K562 (cell line): ENCODE data around the gene GANAB. TPM values are rescaled to one million over a fixed set of nuclear protein-coding genes. Genes with fewer than 3 reads are reported as not detected.

Source experiments
- HNRNPLL ChIP-seq: fragments of 200-400 bp; formaldehyde crosslinking; IDR thresholded peaks from 2 replicates; pipeline ENCODE4 v1.6.1; 2017; ENCODE audit warnings: low read length, low read depth, mild to moderate bottlenecking; ENCODE audit not compliant: poor library complexity, severe bottlenecking
- PHF8 ChIP-seq: fragments of 200-600 bp; sonication (generic); IDR thresholded peaks from 2 replicates; pipeline ENCODE4 v1.6.1; 2012; ENCODE audit warnings: mixed run types, mild to moderate bottlenecking, inconsistent platforms, low read length, moderate library complexity, borderline replicate concordance
- RCOR1 ChIP-seq, 2 experiments: IDR thresholded peaks; 2 replicates each; pipeline ENCODE4 v1.6.1; 2012; ENCODE audit warnings: low read depth in 2 of 2, low read length in 2 of 2, borderline replicate concordance in 1 of 2, improper control_type of control experiment in 1 of 2
- SMARCA4 ChIP-seq: fragments of 450-650 bp; IDR thresholded peaks from 2 replicates; pipeline ENCODE4 v1.6.1; 2016
- TRIM24 ChIP-seq, 2 experiments: fragments of 450-650 bp; IDR thresholded peaks; 2 replicates each; pipeline ENCODE4 v1.6.1; 2016
- ZNF12 ChIP-seq: sonication (generic); formaldehyde crosslinking; IDR thresholded peaks from 2 replicates; pipeline ENCODE4 v1.4.0; 2020; ENCODE audit warnings: mild to moderate bottlenecking, missing genetic modification reagents
- polyA plus RNA-seq, 8 experiments: library from polyadenylated mRNA; depleted of rRNA in 4 of 8; stranded (reverse) in 5 of 8; unstranded in 3 of 8; fragments of >200 nt; fragmentation: Nextera tagmentation in 2 of 8; fragmentation: Illumina TruSeq in 1 of 8; extraction: Ambion mirVana in 2 of 8; extraction: Trizol in 1 of 8; gene quantifications; 2 replicates each; pipeline versions ENCODE4 v1.2.1 to v1.2.3, GENCODE V29; 2011 to 2014; ENCODE audit warnings: inconsistent platforms in 1 of 8, missing spikeins in 1 of 8
- total RNA-seq, 7 experiments: library from RNA; depleted of rRNA in 6 of 7; stranded (reverse); fragments of >200 nt in 6 of 7; fragmentation: Illumina TruSeq in 2 of 7; extraction: Trizol in 2 of 7; gene quantifications; 2 replicates each; pipeline versions ENCODE4 v1.2.1 to v1.2.3, GENCODE V29; 2011 to 2021; ENCODE audit warnings: low replicate concordance in 1 of 7
- TF ChIP-seq, protein P1 (sequence below), 2 experiments: IDR thresholded peaks; 2 replicates each; pipeline ENCODE4 v1.6.1; 2012; ENCODE audit warnings: improper control_type of control experiment in 2 of 2, low read depth in 2 of 2, low read length in 2 of 2, borderline replicate concordance in 1 of 2
- TF ChIP-seq, protein P2 (sequence below): sonication (generic); formaldehyde crosslinking; IDR thresholded peaks from 2 replicates; pipeline ENCODE4 v1.8.1; 2023; ENCODE audit warnings: mild to moderate bottlenecking, missing genetic modification reagents
- TF ChIP-seq, protein P3 (sequence below): fragments of 250-450 bp; sonication (Bioruptor Pico); IDR thresholded peaks from 2 replicates; pipeline ENCODE4 v1.5.0; 2021; ENCODE audit warnings: mild to moderate bottlenecking, moderate library complexity
- TF ChIP-seq, protein P4 (sequence below): IDR thresholded peaks from 2 replicates; pipeline ENCODE4 v1.6.1; 2011; ENCODE audit warnings: borderline replicate concordance, low read depth, mild to moderate bottlenecking, moderate library complexity, low read length; ENCODE audit not compliant: insufficient read depth, poor library complexity, severe bottlenecking

Gene GANAB
- total and polyA plus RNA-seq, 9 of the 15 experiments (the other 6 are each of a cell fraction or from before 2014, with no cell fraction given): 6.5 to 284 (median 161) TPM

DNA sequence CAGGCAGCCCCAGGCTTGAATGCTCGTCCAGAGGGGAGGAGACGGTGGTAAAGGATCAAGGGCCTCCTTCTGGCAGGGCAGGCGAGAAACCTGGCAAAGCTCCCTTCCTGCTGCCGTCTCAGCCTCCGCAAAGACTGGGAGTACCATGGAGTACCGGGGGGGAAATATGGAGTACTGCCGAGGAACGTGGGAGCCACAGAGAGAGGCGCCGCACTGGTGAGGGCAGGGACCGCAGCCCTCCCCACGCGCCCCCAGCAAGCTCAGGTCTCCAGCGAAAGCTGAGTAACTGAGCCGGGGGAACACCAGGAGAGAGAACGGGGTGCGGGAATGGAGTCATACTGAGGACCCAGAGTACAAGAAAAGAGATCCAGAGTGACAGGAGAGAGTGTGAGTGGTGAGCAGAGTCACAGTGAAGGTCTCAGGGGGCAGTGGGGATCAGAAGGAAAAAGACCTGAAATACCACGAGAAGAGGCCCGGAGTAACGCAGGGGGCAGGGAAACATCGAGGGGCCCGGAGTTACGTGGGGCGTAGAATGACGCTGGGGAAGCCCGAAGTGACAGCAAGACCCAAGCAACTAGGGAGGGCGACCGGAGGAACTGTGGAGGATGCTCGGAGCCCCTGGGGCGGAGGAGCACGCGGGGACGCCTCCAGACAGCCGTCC lies 34.6 kb downstream of the GANAB start (continued):
- TF ChIP-seq, protein P1, sequence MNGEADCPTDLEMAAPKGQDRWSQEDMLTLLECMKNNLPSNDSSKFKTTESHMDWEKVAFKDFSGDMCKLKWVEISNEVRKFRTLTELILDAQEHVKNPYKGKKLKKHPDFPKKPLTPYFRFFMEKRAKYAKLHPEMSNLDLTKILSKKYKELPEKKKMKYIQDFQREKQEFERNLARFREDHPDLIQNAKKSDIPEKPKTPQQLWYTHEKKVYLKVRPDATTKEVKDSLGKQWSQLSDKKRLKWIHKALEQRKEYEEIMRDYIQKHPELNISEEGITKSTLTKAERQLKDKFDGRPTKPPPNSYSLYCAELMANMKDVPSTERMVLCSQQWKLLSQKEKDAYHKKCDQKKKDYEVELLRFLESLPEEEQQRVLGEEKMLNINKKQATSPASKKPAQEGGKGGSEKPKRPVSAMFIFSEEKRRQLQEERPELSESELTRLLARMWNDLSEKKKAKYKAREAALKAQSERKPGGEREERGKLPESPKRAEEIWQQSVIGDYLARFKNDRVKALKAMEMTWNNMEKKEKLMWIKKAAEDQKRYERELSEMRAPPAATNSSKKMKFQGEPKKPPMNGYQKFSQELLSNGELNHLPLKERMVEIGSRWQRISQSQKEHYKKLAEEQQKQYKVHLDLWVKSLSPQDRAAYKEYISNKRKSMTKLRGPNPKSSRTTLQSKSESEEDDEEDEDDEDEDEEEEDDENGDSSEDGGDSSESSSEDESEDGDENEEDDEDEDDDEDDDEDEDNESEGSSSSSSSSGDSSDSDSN (IDR thresholded peaks at IDR 0.05; ENCODE audit: borderline replicate concordance in 1 of 2, low read depth in 2 of 2, low read length in 2 of 2): 0 out of 4 replicates have a peak, but pooled peaks of 1 of the 2 experiments have one; percentile 33
- TF ChIP-seq, protein P2, sequence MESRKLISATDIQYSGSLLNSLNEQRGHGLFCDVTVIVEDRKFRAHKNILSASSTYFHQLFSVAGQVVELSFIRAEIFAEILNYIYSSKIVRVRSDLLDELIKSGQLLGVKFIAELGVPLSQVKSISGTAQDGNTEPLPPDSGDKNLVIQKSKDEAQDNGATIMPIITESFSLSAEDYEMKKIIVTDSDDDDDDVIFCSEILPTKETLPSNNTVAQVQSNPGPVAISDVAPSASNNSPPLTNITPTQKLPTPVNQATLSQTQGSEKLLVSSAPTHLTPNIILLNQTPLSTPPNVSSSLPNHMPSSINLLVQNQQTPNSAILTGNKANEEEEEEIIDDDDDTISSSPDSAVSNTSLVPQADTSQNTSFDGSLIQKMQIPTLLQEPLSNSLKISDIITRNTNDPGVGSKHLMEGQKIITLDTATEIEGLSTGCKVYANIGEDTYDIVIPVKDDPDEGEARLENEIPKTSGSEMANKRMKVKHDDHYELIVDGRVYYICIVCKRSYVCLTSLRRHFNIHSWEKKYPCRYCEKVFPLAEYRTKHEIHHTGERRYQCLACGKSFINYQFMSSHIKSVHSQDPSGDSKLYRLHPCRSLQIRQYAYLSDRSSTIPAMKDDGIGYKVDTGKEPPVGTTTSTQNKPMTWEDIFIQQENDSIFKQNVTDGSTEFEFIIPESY (CRISPR knock-in tag): 0 out of 2 replicates have a peak, but pooled peaks have one; percentile 5
- peak; percentile 65 for TF ChIP-seq SMARCA4
- TF ChIP-seq ZNF12 (CRISPR knock-in tag): 0 out of 2 replicates have a peak, but pooled peaks have one; percentile 65
- 0 out of 2 replicates have a peak, but pooled peaks have one; percentile 37 for TF ChIP-seq PHF8
- peak in 1 of 2 experiments; percentile 42; a peak in 1 of 4 replicates for TF ChIP-seq RCOR1 (IDR thresholded peaks at IDR 0.05; ENCODE audit: borderline replicate concordance in 1 of 2, low read depth in 2 of 2, low read length in 2 of 2)
- TF ChIP-seq HNRNPLL: no peak
- TF ChIP-seq TRIM24 (IDR thresholded peaks at IDR 0.05): peak in 1 of 2 experiments; percentile 31; a peak in 1 of 4 replicates
- TF ChIP-seq, protein P3, sequence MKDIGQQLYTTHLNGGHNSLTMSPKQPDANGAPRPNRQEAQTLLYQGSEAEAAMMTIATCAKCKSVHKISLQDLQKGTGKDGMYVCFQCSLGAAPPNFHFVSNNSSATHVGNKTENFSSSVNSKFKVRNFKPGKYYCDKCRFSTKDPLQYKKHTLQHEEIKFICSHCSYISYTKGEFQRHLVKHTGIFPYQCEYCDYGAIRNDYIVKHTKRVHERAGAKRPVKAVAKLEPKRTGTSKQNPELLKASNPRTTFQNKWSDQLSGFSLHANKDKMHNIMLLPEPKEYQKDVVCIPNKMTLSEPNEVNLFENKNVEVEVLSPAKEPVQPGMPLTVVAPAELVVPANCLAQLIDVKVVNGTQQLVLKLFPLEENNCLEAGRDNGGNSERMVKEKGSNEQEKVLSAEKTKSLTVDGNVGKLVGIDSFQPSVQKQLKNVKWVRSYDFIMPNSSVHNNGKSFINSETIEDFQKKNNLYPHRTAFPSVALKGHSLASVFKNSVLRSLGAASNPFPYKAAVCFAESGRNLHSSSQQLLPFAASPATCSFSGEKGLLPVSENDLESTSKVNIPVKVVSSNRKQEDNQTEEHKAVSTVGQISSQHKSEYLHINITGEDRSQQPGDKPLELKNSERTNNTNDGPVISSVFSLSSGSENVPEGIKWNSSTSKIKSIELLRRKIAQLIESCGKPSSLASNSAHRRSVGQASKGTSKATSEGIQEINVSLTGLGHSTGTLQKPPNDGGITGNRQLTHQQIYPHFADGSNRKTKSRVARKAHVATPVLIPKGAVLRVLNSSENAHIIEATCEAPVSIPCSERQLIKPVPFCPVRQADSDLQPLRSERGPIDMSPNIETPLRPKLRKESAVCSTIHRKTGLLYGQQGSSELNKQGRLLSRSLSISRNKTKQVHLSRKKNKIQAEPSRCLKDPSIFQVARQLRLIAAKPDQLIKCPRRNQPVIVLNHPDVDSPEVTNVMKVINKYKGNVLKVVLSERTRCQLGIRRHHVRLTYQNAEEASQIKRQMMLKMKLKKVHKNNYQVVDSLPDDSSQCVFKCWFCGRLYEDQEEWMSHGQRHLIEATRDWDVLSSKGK (CRISPR knock-in tag): no peak
- TF ChIP-seq, protein P4, sequence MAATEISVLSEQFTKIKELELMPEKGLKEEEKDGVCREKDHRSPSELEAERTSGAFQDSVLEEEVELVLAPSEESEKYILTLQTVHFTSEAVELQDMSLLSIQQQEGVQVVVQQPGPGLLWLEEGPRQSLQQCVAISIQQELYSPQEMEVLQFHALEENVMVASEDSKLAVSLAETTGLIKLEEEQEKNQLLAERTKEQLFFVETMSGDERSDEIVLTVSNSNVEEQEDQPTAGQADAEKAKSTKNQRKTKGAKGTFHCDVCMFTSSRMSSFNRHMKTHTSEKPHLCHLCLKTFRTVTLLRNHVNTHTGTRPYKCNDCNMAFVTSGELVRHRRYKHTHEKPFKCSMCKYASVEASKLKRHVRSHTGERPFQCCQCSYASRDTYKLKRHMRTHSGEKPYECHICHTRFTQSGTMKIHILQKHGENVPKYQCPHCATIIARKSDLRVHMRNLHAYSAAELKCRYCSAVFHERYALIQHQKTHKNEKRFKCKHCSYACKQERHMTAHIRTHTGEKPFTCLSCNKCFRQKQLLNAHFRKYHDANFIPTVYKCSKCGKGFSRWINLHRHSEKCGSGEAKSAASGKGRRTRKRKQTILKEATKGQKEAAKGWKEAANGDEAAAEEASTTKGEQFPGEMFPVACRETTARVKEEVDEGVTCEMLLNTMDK: peak; percentile 10
